ENCODE measurements around the gene GPANK1. TPM values are rescaled to one million over a fixed set of nuclear protein-coding genes. Genes with fewer than 3 reads are reported as not detected.

The GPANK1 gene
- total and polyA plus RNA-seq, 4 donors: 12.7 to 16.6 (median 14.5) TPM

DNA sequence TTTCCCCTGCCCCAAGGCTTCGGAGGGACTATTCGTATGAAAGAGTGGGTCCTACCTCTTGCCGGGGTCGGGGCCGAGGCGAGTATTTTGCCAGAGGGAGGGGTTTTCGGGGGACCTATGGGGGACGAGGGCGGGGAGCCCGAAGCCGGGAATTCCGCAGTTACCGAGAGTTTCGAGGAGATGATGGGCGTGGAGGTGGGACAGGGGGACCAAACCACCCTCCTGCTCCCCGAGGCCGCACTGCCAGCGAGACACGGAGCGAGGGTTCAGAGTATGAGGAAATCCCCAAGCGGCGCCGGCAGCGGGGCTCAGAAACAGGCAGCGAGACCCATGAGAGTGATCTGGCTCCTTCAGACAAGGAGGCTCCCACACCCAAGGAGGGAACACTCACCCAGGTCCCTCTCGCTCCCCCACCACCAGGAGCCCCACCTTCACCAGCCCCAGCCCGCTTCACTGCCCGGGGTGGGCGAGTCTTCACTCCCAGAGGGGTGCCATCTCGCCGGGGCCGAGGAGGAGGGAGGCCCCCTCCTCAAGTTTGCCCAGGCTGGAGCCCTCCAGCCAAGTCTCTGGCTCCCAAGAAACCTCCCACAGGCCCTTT lies 33.0 kb downstream of the GPANK1 start:
- DNase-seq (no peak), ATAC-seq (ENCODE audit: insufficient read depth, low FRiP score) (no peak)
- Histone ChIP-seq H3K27me3 (ENCODE audit: control insufficient read depth in 3 of 3, insufficient read depth in 3 of 3, low read length in 2 of 3) (no peaks in the 10 kb centered on the region), H3K4me1 (ENCODE audit: control insufficient read depth in 5 of 5, insufficient read depth in 5 of 5, low read length in 5 of 5) (no peaks in the 10 kb centered on the region), H3K36me3 (ENCODE audit: control insufficient read depth in 4 of 4, insufficient read depth in 4 of 4, low read length in 4 of 4) (peaks cover 54 to 90% (median 72%) of the 10 kb centered on the region in 4 donors), H3K27ac (ENCODE audit: low read depth in 1 of 2, low read length in 1 of 2) (no peak overlapping the region), H3K4me3 (no peak overlapping the region), H3K9me3 (ENCODE audit: control insufficient read depth in 4 of 4, insufficient read depth in 3 of 4, low read length in 3 of 4) (no peaks in the 10 kb centered on the region), H3K9ac (ENCODE audit: insufficient read depth in 1 of 2, low read length in 2 of 2) (no peak overlapping the region)
- WGBS, 2 donors: 91 to 92% methylated on average over 32 of the region's 32 CpGs
- no peak for TF ChIP-seq CTCF (IDR thresholded peaks at IDR 0.05; ENCODE audit: control extremely low read depth, extremely low read depth)

DNA sequence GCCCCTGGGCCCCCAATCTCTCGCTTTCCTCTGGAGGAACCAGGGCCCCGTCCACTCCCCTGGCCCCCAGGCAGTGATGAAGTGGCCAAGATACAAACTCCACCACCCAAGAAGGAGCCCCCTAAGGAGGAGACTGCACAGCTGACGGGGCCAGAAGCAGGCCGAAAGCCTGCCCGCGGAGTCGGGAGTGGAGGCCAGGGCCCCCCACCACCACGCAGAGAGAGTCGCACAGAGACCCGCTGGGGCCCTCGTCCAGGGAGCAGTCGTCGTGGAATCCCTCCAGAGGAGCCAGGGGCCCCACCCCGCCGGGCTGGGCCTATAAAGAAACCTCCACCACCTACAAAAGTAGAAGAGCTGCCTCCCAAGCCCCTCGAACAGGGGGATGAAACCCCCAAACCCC lies 33.6 kb downstream of the GPANK1 start:
- ATAC-seq (ENCODE audit: insufficient read depth, low FRiP score) (no peak), DNase-seq (no peak)
- H3K36me3 ChIP-seq (ENCODE audit: control insufficient read depth in 4 of 4, insufficient read depth in 4 of 4, low read length in 4 of 4): peaks cover 54 to 90% (median 75%) of the 10 kb centered on the region in 4 donors
- WGBS, 2 donors: 91% methylated on average over 16 of the region's 16 CpGs
- no peaks in the 10 kb centered on the region for H3K4me1 ChIP-seq (ENCODE audit: control insufficient read depth in 5 of 5, insufficient read depth in 5 of 5, low read length in 5 of 5)
- no peak overlapping the region for H3K4me3 ChIP-seq
- no peak overlapping the region for H3K27ac ChIP-seq (ENCODE audit: low read depth in 1 of 2, low read length in 1 of 2)
- no peaks in the 10 kb centered on the region for H3K9me3 ChIP-seq (ENCODE audit: control insufficient read depth in 4 of 4, insufficient read depth in 3 of 4, low read length in 3 of 4)
- no peak for TF ChIP-seq CTCF (IDR thresholded peaks at IDR 0.05; ENCODE audit: control extremely low read depth, extremely low read depth)
- no peak overlapping the region for H3K9ac ChIP-seq (ENCODE audit: insufficient read depth in 1 of 2, low read length in 2 of 2)
- no peaks in the 10 kb centered on the region for H3K27me3 ChIP-seq (ENCODE audit: control insufficient read depth in 3 of 3, insufficient read depth in 3 of 3, low read length in 2 of 3)

DNA sequence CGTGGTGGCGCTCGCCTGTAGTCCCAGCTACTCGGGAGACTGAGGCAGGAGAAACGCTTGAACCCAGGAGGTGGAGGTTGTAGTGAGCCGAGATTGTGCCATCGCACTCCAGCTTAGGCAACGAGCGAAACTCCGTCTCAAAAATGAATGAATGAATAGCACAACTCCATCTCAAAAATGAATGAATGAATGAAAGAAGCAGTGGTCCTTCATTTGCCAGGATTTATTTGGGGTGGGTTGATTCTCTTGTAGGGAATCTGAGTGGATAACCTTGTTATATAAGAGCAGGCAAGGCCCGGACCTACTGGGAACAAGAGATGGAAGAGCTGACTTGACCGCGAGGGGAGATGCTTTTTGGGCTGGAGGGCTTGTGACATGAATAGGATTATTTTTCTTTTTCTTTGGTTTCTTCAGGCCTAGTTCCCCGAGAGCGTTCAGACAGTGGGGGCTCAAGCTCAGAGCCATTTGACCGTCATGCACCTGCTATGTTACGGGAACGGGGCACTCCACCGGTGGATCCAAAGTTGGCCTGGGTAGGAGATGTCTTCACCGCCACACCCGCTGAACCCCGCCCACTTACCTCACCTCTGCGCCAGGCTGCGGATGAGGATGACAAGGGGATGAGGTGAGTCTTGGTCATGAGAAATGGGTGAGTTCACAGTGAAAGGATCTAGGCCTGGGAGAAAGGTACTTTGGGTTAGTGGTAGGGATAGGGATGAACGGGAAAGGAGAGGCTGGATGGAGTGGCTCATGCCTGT lies 34.4 kb downstream of the GPANK1 start:
- ATAC-seq (ENCODE audit: insufficient read depth, low FRiP score): no peak
- no peaks in the 10 kb centered on the region for H3K4me1 ChIP-seq (ENCODE audit: control insufficient read depth in 5 of 5, insufficient read depth in 5 of 5, low read length in 5 of 5)
- H3K4me3 ChIP-seq: no peak overlapping the region
- no peak overlapping the region for H3K27ac ChIP-seq (ENCODE audit: low read depth in 1 of 2, low read length in 1 of 2)
- peaks cover 55 to 91% (median 78%) of the 10 kb centered on the region in 4 donors for H3K36me3 ChIP-seq (ENCODE audit: control insufficient read depth in 4 of 4, insufficient read depth in 4 of 4, low read length in 4 of 4)
- H3K27me3 ChIP-seq (ENCODE audit: control insufficient read depth in 3 of 3, insufficient read depth in 3 of 3, low read length in 2 of 3): no peaks in the 10 kb centered on the region
- TF ChIP-seq CTCF (IDR thresholded peaks at IDR 0.05; ENCODE audit: control extremely low read depth, extremely low read depth): no peak
- no peak for DNase-seq
- no peaks in the 10 kb centered on the region for H3K9me3 ChIP-seq (ENCODE audit: control insufficient read depth in 4 of 4, insufficient read depth in 3 of 4, low read length in 3 of 4)
- H3K9ac ChIP-seq (ENCODE audit: insufficient read depth in 1 of 2, low read length in 2 of 2): no peak overlapping the region
- WGBS, 2 donors: 93 to 96% methylated on average over 25 of the region's 25 CpGs

Data from lung (tissue), 12 donors.